ENCODE results near the gene HCRT. TPM values are rescaled to one million over a fixed set of nuclear protein-coding genes. Genes with fewer than 3 reads are reported as not detected.

Gene HCRT
- total and polyA plus RNA-seq, 8 donors = not detected

GRCh38 chr17:42182927-42183734 lies 2.1 kb downstream of the HCRT start:
- Histone ChIP-seq H3K27me3 (peaks cover 21 to 43% of the 10 kb centered on the region in 2 donors), H3K4me1 (peaks cover 14 to 73% of the 10 kb centered on the region in 2 donors), H3K9me3 (no peaks in the 10 kb centered on the region), H3K36me3 (no peaks in the 10 kb centered on the region), H3K4me3 (peak overlapping the region; percentile 47 to 51), H3K27ac (peak overlapping the region; percentile 69 to 87)
- peak; percentile 20 for ATAC-seq
- no peak for TF ChIP-seq CTCF (IDR thresholded peaks at IDR 0.05)
- no peak for DNase-seq
- intact Hi-C loops (cut with DNase I) = no loop called here

GRCh38 chr17:42181851-42182207 lies 3.4 kb downstream of the HCRT start:
- no peaks in the 10 kb centered on the region for H3K36me3 ChIP-seq
- H3K27ac ChIP-seq = no peak overlapping the region
- ATAC-seq = no peak
- peaks cover 14 to 73% of the 10 kb centered on the region in 2 donors for H3K4me1 ChIP-seq
- peaks cover 21 to 45% of the 10 kb centered on the region in 2 donors for H3K27me3 ChIP-seq
- H3K9me3 ChIP-seq = no peaks in the 10 kb centered on the region
- no peak overlapping the region for H3K4me3 ChIP-seq
- TF ChIP-seq CTCF (IDR thresholded peaks at IDR 0.05) = no peak
- intact Hi-C loops (cut with DNase I) = no loop called here
- DNase-seq = no peak

GRCh38 chr17:42180922-42181850 lies 4.1 kb downstream of the HCRT start, which contains the start of gene KCNH4:
Gene KCNH4 (minus strand): TSS chr17:42181142. CDS start chr17:42180945, 197 bp downstream.
- intact Hi-C loops (cut with DNase I) = no loop called here
- Histone ChIP-seq H3K27ac (no peak within 1 kb of the TSS), H3K27me3 (peaks cover 21 to 45% of the 10 kb centered on the region in 2 donors), H3K36me3 (no peaks in the 10 kb centered on the region), H3K4me1 (peaks cover 14 to 67% of the 10 kb centered on the region in 2 donors), H3K4me3 (peak within 1 kb of the TSS; percentile 7 to 46), H3K9me3 (no peaks in the 10 kb centered on the region)
- ATAC-seq = peak; percentile 55
- TF ChIP-seq CTCF (IDR thresholded peaks at IDR 0.05) = peak in 1 of 2 donors; percentile 61
- DNase-seq = peak in 2 of 4 donors; percentile 87 to 96

- peak overlapping the region; percentile 7 to 46 for H3K4me3 ChIP-seq
- intact Hi-C loops (cut with DNase I) = no loop called here
- no peaks in the 10 kb centered on the region for H3K9me3 ChIP-seq
- TF ChIP-seq CTCF (IDR thresholded peaks at IDR 0.05) = no peak
- DNase-seq (no peak), ATAC-seq (no peak)
- no peaks in the 10 kb centered on the region for H3K36me3 ChIP-seq
- peaks cover 21 to 45% of the 10 kb centered on the region in 2 donors for H3K27me3 ChIP-seq
- peaks cover 14 to 60% of the 10 kb centered on the region in 2 donors for H3K4me1 ChIP-seq
- H3K27ac ChIP-seq = no peak overlapping the region
Measured at GRCh38 chr17:42180411-42180921, 4.8 kb downstream of the HCRT start.
